Fibroblast of lung (primary cell): ENCODE measurements around the gene BTNL2.

ENCODE experiments used
- CTCF ChIP-seq, 2 donors: IDR thresholded peaks in 1 of 2; conservative IDR thresholded peaks in 1 of 2; 1 replicate in 1 of 2; 2 replicates in 1 of 2; pipeline ENCODE4 v1.5.1; 2011 to 2012; ENCODE audit warnings: low read length in 2 of 2, control low read depth in 1 of 2, inconsistent platforms in 1 of 2, low read depth in 1 of 2, mild to moderate bottlenecking in 1 of 2
- EZH2 ChIP-seq: IDR thresholded peaks from 2 replicates; pipeline ENCODE4 v1.5.1; 2012; ENCODE audit warnings: low read length, control low read depth, mild to moderate bottlenecking; ENCODE audit errors: missing control alignments

GRCh38 chr6:32445321-32445854 is 38.4 kb upstream of the BTNL2 start:
- TF ChIP-seq CTCF (conservative IDR thresholded peaks at IDR 0.05 in 1 of 2, IDR thresholded peaks at IDR 0.05 in 1 of 2; ENCODE audit: low read depth in 1 of 2, low read length in 2 of 2) (no peak), EZH2 (no peak)
